Lung (tissue), 12 donors: Measurements from ENCODE around the gene GALNT13. TPM values are rescaled to one million over a fixed set of nuclear protein-coding genes. Genes with fewer than 3 reads are reported as not detected.

Experiments
- ATAC-seq: fragments of 200-7000 bp; cut with Tn5 transposase; one replicate; pipeline ENCODE4 v1.9.1; 2020; ENCODE audit warnings: moderate number of reproducible peaks; ENCODE audit not compliant: insufficient read depth, low FRiP score
- DNase-seq, 3 donors: peaks; one replicate each; pipeline ENCODE4 v3.0.0-alpha.2; 2013 to 2017
- H3K27ac ChIP-seq, 2 donors: one replicate each; pipeline ENCODE4 v1.5.1; 2013; ENCODE audit warnings: mild to moderate bottlenecking in 2 of 2, moderate library complexity in 2 of 2, control low read depth in 1 of 2, inconsistent platforms in 1 of 2, low read depth in 1 of 2, low read length in 1 of 2
- H3K27me3 ChIP-seq, 3 donors: one replicate each; pipeline ENCODE4 v1.5.1; 2013; ENCODE audit warnings: low read length in 2 of 3; ENCODE audit not compliant: control insufficient read depth in 3 of 3, insufficient read depth in 3 of 3
- H3K36me3 ChIP-seq, 4 donors: one replicate each; pipeline ENCODE4 v1.5.1; 2013; ENCODE audit warnings: low read length in 4 of 4, mild to moderate bottlenecking in 1 of 4, moderate library complexity in 1 of 4; ENCODE audit not compliant: control insufficient read depth in 4 of 4, insufficient read depth in 4 of 4
- H3K4me1 ChIP-seq, 5 donors: one replicate each; pipeline ENCODE4 v1.5.1; 2013; ENCODE audit warnings: low read length in 5 of 5, mild to moderate bottlenecking in 2 of 5, moderate library complexity in 1 of 5; ENCODE audit not compliant: control insufficient read depth in 5 of 5, insufficient read depth in 5 of 5
- H3K4me3 ChIP-seq: one replicate; pipeline ENCODE4 v1.5.1; 2013; ENCODE audit warnings: mild to moderate bottlenecking, control low read depth, moderate library complexity
- H3K9ac ChIP-seq, 2 donors: one replicate each; pipeline ENCODE4 v1.5.1; 2013; ENCODE audit warnings: low read length in 2 of 2, control low read depth in 1 of 2; ENCODE audit not compliant: insufficient read depth in 1 of 2
- H3K9me3 ChIP-seq, 4 donors: one replicate each; pipeline ENCODE4 v1.5.1; 2013; ENCODE audit warnings: low read length in 3 of 4, mild to moderate bottlenecking in 1 of 4, moderate library complexity in 1 of 4; ENCODE audit not compliant: control insufficient read depth in 4 of 4, insufficient read depth in 3 of 4
- WGBS, 2 donors: extraction: QIAGEN DNeasy Blood & Tissue Kit; methylation state at CpG; one replicate each; pipeline ENCODE4 v1.1.7; 2013; 5-methylcytosine and 5-hydroxymethylcytosine counted together
- polyA plus RNA-seq, 2 donors: library from polyadenylated mRNA; stranded (reverse); fragments of 200-250 nt; gene quantifications; one replicate each; pipeline ENCODE4 v1.2.1, GENCODE V29; 2013
- total RNA-seq, 2 donors: library from RNA; depleted of rRNA in 1 of 2; stranded (reverse); fragments of >200 nt in 1 of 2; gene quantifications; one replicate each; pipeline ENCODE4 v1.2.1, GENCODE V29; 2014 to 2021
- TF ChIP-seq, protein P1 (sequence below): IDR thresholded peaks from 2 replicates; pipeline ENCODE4 v1.5.1; 2012; ENCODE audit warnings: mild to moderate bottlenecking; ENCODE audit errors: control extremely low read depth, extremely low read depth
- donor health status: control.
- donor health status: control.
- donor health status: Bipolar disorder and iron deficiency.
- donor health status: healthy.
- donor health status: DM: yes; HTN: yes; CAD: no.

Gene GALNT13
- total and polyA plus RNA-seq, 4 donors: 0.57 to 3.1 (median 1.2) TPM

DNA sequence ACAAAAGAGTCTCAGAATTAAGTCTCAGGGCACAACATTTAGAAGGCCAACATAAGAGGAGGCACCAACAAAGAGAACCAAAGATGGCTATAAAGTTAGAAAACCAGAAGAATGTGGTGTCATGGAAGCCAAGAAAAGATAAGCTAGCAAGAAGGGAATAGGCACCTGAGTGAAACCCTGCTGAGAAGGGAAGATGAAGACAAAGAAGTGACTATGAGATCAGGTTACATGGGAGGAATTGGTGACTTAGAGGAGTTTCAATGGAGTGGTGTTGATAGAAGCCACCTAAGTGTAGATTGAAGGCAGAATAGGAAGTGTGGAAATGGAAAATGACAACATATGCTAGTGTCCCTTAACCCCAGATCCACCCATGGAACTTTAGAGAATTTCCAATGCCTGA is 499.2 kb downstream of the GALNT13 start:
- Histone ChIP-seq H3K27me3 (no peaks in the 10 kb centered on the region), H3K9me3 (no peaks in the 10 kb centered on the region), H3K36me3 (no peaks in the 10 kb centered on the region), H3K9ac (no peak overlapping the region), H3K4me3 (no peak overlapping the region), H3K4me1 (peaks cover 0 to 16% (median 0%) of the 10 kb centered on the region in 5 donors), H3K27ac (no peak overlapping the region)
- no peak for DNase-seq
- TF ChIP-seq, protein P1, sequence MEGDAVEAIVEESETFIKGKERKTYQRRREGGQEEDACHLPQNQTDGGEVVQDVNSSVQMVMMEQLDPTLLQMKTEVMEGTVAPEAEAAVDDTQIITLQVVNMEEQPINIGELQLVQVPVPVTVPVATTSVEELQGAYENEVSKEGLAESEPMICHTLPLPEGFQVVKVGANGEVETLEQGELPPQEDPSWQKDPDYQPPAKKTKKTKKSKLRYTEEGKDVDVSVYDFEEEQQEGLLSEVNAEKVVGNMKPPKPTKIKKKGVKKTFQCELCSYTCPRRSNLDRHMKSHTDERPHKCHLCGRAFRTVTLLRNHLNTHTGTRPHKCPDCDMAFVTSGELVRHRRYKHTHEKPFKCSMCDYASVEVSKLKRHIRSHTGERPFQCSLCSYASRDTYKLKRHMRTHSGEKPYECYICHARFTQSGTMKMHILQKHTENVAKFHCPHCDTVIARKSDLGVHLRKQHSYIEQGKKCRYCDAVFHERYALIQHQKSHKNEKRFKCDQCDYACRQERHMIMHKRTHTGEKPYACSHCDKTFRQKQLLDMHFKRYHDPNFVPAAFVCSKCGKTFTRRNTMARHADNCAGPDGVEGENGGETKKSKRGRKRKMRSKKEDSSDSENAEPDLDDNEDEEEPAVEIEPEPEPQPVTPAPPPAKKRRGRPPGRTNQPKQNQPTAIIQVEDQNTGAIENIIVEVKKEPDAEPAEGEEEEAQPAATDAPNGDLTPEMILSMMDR: no peak
- ATAC-seq: no peak

GRCh38 chr2:154374416-154374815 is 502.7 kb downstream of the GALNT13 start:
- DNase-seq: peak; percentile 24 to 94 (median 94)
- H3K9me3 ChIP-seq: no peaks in the 10 kb centered on the region
- H3K27ac ChIP-seq: no peak overlapping the region
- peaks cover 0 to 14% (median 0%) of the 10 kb centered on the region in 5 donors for H3K4me1 ChIP-seq
- H3K4me3 ChIP-seq: no peak overlapping the region
- H3K36me3 ChIP-seq: no peaks in the 10 kb centered on the region
- H3K9ac ChIP-seq: no peak overlapping the region
- H3K27me3 ChIP-seq: no peaks in the 10 kb centered on the region
- ATAC-seq: no peak
- TF ChIP-seq, protein P1: no peak
- 65 to 80% methylated on average over 1 of the region's 1 CpG for WGBS, 2 donors

DNA sequence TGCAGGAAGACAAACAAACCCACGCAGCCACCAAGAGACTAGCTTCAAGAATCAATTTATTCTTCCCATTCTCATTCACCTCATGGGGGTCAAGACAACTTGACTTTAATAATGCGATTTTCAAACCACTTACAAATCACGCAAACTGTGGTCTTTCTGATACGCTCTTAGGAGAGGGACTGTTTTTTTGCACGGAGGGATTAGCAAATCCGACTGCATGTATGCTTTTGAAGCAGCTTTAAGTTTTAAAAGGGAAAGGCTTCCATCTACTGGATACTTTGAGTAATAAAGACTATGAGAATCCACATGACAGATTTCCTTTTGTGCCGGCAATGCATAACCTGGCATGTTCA is 503.8 kb downstream of the GALNT13 start:
- Histone ChIP-seq H3K36me3 (no peaks in the 10 kb centered on the region), H3K4me3 (no peak overlapping the region), H3K27ac (no peak overlapping the region), H3K27me3 (no peaks in the 10 kb centered on the region), H3K9ac (no peak overlapping the region), H3K4me1 (peaks cover 0 to 14% (median 0%) of the 10 kb centered on the region in 5 donors), H3K9me3 (no peaks in the 10 kb centered on the region)
- 4 to 9% methylated on average over 7 of the region's 7 CpGs for whole genome bisulfite sequencing, 2 donors
- peak; percentile 16 to 90 (median 85) for DNase-seq
- TF ChIP-seq, protein P1: no peak
- peak; percentile 66 for ATAC-seq
